ENCODE data around the gene INF2.

DNA sequence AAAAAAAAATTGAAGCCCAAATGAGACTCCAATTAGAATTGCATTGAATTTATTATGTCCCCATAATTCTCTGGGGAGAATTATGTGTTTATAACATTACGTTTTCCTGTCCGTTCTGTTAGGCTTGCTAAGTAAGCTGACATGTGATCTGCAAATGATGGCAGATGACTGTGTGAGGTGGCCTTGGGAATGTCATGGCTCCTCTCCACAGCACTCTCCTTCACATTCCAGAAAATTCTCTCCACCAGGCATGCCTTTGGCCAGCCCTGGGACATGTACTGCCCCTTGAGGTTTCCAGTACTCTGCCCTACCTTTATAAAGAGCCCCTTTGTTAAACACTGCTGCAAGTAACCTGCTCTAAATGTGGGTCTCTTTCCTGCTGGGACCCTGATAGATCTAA lies 28.3 kb upstream of the INF2 start:
- no peak for TF ChIP-seq EZH2 (IDR thresholded peaks at IDR 0.05; ENCODE audit: borderline replicate concordance, low read length)
- TF ChIP-seq, protein P1, sequence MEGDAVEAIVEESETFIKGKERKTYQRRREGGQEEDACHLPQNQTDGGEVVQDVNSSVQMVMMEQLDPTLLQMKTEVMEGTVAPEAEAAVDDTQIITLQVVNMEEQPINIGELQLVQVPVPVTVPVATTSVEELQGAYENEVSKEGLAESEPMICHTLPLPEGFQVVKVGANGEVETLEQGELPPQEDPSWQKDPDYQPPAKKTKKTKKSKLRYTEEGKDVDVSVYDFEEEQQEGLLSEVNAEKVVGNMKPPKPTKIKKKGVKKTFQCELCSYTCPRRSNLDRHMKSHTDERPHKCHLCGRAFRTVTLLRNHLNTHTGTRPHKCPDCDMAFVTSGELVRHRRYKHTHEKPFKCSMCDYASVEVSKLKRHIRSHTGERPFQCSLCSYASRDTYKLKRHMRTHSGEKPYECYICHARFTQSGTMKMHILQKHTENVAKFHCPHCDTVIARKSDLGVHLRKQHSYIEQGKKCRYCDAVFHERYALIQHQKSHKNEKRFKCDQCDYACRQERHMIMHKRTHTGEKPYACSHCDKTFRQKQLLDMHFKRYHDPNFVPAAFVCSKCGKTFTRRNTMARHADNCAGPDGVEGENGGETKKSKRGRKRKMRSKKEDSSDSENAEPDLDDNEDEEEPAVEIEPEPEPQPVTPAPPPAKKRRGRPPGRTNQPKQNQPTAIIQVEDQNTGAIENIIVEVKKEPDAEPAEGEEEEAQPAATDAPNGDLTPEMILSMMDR (IDR thresholded peaks at IDR 0.05; ENCODE audit: low read length): no peak
